Suprapubic skin (tissue), 4 donors: ENCODE data around the gene MORC3. TPM values are rescaled to one million over a fixed set of nuclear protein-coding genes. Genes with fewer than 3 reads are reported as not detected.
"Not testable (repeated sequence)": the region's sequence is repeated elsewhere in the genome, so short reads cannot be mapped to it uniquely, and the experiment has no call there.

Experiments
- DNase-seq, 2 donors: peaks; one replicate each; pipeline ENCODE4 v3.0.0-alpha.2; 2019; ENCODE audit warnings: low spot score in 2 of 2
- H3K27ac ChIP-seq: fragments of 200-600 bp; sonication (generic); one replicate; pipeline ENCODE4 v1.5.1; 2019
- H3K27me3 ChIP-seq: fragments of 200-600 bp; sonication (generic); one replicate; pipeline ENCODE4 v1.5.1; 2019
- H3K36me3 ChIP-seq: fragments of 200-600 bp; sonication (generic); one replicate; pipeline ENCODE4 v1.5.1; 2019
- H3K4me1 ChIP-seq: fragments of 200-600 bp; sonication (generic); one replicate; pipeline ENCODE4 v1.5.1; 2019
- H3K4me3 ChIP-seq: fragments of 200-600 bp; sonication (generic); one replicate; pipeline ENCODE4 v1.5.1; 2019; ENCODE audit warnings: mild to moderate bottlenecking
- H3K9me3 ChIP-seq: fragments of 200-600 bp; sonication (generic); one replicate; pipeline ENCODE4 v1.5.1; 2019
- CTCF ChIP-seq, 2 donors: fragments of 200-600 bp in 1 of 2; fragments of 450-650 bp in 1 of 2; sonication (generic) in 1 of 2; IDR thresholded peaks; one replicate each; pipeline ENCODE4 v1.5.1; 2016 to 2019; ENCODE audit warnings: antibody characterized with exemption in 2 of 2, mild to moderate bottlenecking in 1 of 2, moderate library complexity in 1 of 2
- EP300 ChIP-seq: sonication (generic); formaldehyde crosslinking; IDR thresholded peaks from one replicate; pipeline ENCODE4 v1.6.1; 2017; ENCODE audit warnings: antibody characterized with exemption
- POLR2A ChIP-seq, 2 donors: fragments of 450-650 bp; IDR thresholded peaks; one replicate each; pipeline ENCODE4 v1.6.1; 2017; ENCODE audit warnings: antibody characterized with exemption in 2 of 2, mild to moderate bottlenecking in 2 of 2, moderate library complexity in 2 of 2
- POLR2AphosphoS5 ChIP-seq, 3 donors: sonication (generic); formaldehyde crosslinking; IDR thresholded peaks; one replicate each; pipeline ENCODE4 v1.6.1; 2017; ENCODE audit warnings: antibody characterized with exemption in 3 of 3
- WGBS: methylation state at CpG from one replicate; pipeline ENCODE4 v1.1.5; 2018; 5-methylcytosine and 5-hydroxymethylcytosine counted together
- total RNA-seq, 4 donors: library from RNA; depleted of rRNA; stranded (reverse); fragments of >200 nt; gene quantifications; one replicate each; pipeline ENCODE4 v1.1.0, GENCODE V29; 2016

The MORC3 gene
- 10 to 100 TPM; 47.2 to 61.2 (median 47.7) TPM for total RNA-seq

- DNase-seq, result peak; percentile 98
- TF ChIP-seq POLR2A (IDR thresholded peaks at IDR 0.05) (peak; percentile 33 to 79), EP300 (no peak), CTCF (IDR thresholded peaks at IDR 0.05) (no peak), POLR2AphosphoS5 (IDR thresholded peaks at IDR 0.05) (peak in 2 of 3 donors; percentile 62 to 70)
- H3K4me1 ChIP-seq, result peaks cover 35% of the 10 kb centered on the region
- 0% methylated on average over 32 of the region's 59 CpGs for WGBS
- peak within 1 kb of the TSS; percentile 94 for H3K4me3 ChIP-seq
- H3K36me3 ChIP-seq, result peaks cover 6% of the 10 kb centered on the region
- H3K27ac ChIP-seq, result peak within 1 kb of the TSS; percentile 100
- no peaks in the 10 kb centered on the region for H3K9me3 ChIP-seq
- no peaks in the 10 kb centered on the region for H3K27me3 ChIP-seq
Observed at GRCh38 chr21:36319767-36320420, at the start of gene MORC3. Gene MORC3, plus strand, starts transcription at chr21:36320197. Its CDS starts 68 bp downstream, at chr21:36320265.

GRCh38 chr21:36270786-36271695 lies 49.0 kb upstream of the MORC3 start:
- H3K27me3 ChIP-seq, H3K4me3 ChIP-seq, H3K9me3 ChIP-seq, H3K27ac ChIP-seq, H3K4me1 ChIP-seq, DNase-seq: not testable (repeated sequence)
- WGBS, result 83% methylated on average over 12 of the region's 12 CpGs
- peaks cover 13% of the 10 kb centered on the region for H3K36me3 ChIP-seq

- 92% methylated on average over 4 of the region's 4 CpGs for WGBS
- Histone ChIP-seq H3K27ac (no peak overlapping the region), H3K27me3 (no peaks in the 10 kb centered on the region), H3K4me3 (no peak overlapping the region), H3K4me1 (peaks cover 5% of the 10 kb centered on the region), H3K36me3 (peaks cover 24% of the 10 kb centered on the region), H3K9me3 (no peaks in the 10 kb centered on the region)
- DNase-seq, result no peak
- TF ChIP-seq POLR2A (IDR thresholded peaks at IDR 0.05) (no peak), EP300 (no peak), POLR2AphosphoS5 (IDR thresholded peaks at IDR 0.05) (no peak), CTCF (IDR thresholded peaks at IDR 0.05) (no peak)
Observed at GRCh38 chr21:36274128-36274527, 45.9 kb upstream of the MORC3 start.

GRCh38 chr21:36282568-36283230 lies 37.3 kb upstream of the MORC3 start:
- no peak overlapping the region for H3K27ac ChIP-seq
- DNase-seq, result no peak
- no peak overlapping the region for H3K4me3 ChIP-seq
- WGBS, result 83% methylated on average over 10 of the region's 10 CpGs
- TF ChIP-seq CTCF (IDR thresholded peaks at IDR 0.05) (no peak), POLR2AphosphoS5 (IDR thresholded peaks at IDR 0.05) (no peak), EP300 (no peak), POLR2A (IDR thresholded peaks at IDR 0.05) (no peak)
- no peaks in the 10 kb centered on the region for H3K27me3 ChIP-seq
- H3K36me3 ChIP-seq, result peaks cover 47% of the 10 kb centered on the region
- H3K9me3 ChIP-seq, result no peaks in the 10 kb centered on the region
- H3K4me1 ChIP-seq, result no peaks in the 10 kb centered on the region

- not testable (repeated sequence) for H3K4me3 ChIP-seq, DNase-seq, H3K9me3 ChIP-seq, H3K27ac ChIP-seq, H3K4me1 ChIP-seq, H3K27me3 ChIP-seq
- H3K36me3 ChIP-seq, result peaks cover 46% of the 10 kb centered on the region
- 94% methylated on average over 9 of the region's 9 CpGs for WGBS
Observed at GRCh38 chr21:36283231-36283622, 36.8 kb upstream of the MORC3 start.
